CD4-positive, alpha-beta T cell treated with Interleukin-12 subunit alpha and Interleukin-12 subunit beta, for 1 hour (primary cell): ENCODE measurements around the gene FER1L5.

ENCODE experiments used
- DNase-seq: peaks from one replicate; pipeline ENCODE4 v3.0.0-alpha.2; 2020

Gene FER1L5

DNA sequence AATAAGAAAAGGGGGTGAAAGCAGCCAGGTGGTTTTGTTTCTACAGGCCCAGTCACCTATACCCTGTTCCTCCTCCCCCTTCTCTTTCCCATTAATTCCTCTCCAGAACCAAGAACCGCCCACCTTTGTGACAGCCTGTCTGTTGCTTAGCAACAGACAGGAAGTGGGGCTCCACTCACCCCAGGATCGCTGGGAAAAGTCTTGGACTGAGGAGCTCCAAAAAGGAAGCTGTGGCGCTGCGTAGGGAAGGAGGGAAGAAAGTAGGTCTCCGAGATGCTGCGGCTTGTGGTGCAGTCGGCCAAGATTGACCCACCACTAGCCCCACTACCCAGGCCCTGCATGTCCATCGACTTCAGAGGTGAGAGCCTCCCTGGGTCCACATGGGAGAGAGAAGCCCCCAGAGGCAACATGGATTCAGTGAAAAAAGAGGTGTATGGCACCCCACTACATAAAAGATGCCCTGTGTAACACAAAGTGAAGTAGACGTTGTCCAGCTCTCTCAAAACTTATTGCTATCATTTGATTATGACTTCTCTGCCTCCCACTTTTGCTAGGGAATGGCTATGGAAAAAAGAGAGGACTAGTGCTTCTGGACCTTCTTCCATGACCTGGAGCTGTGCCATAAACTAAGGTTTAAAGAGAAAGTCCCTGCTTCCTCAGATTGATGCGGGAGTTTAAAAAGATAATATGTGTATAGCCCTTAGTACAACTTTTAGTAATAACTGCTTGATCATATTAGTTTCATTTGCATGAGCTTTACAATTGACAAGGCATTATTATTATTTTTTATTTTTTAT lies at the start of gene FER1L5:
Gene FER1L5, plus strand, starts transcription at position 201 of the 797 bp plus-strand sequence. Its CDS starts 73 bp downstream, at position 274.
- no peak for DNase-seq

GRCh38 chr2:96594282-96594681 lies 48.3 kb upstream of the FER1L5 start:
- DNase-seq = no peak

DNA sequence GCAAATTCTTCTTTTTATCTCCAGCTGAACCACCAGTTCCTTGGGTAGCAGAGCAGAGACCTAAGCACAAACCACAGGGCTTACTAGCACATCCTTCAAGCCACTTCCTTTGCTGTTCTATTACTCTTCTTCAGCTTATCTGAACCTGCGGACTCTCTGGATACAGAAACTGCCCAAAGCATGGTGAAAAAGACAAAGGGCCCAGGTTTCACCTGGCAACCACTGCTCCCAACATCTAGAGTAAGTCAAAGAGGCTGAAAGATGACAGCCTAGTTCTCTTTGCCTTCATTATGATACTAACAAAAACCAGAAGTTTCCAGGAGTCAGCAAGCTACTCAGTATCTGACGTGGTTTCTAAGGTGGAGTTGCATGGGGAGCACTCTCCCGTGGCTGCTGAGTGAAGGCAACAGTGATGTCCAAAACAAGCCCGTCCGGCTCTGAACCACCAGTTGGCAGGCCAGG lies 47.8 kb upstream of the FER1L5 start:
- DNase-seq = peak; percentile 37

DNA sequence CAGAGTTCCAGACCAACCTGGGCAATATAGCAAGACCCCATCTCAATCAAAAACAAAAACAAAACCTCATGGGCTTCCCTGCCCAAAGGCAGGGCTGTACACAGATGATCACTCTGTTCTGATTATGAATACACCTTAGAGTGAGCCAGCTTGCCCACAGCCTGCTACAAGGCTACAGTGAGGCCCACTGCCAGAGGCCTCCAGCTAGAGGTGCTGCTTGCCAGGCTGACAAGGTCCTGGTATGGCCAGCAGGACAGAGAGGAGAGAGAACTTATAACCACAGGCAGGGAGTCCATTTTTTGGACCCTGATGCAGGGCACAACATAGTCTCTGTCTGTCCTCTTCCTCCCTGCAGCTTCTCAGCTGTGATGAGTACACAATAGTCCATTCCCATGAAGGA lies 46.0 kb upstream of the FER1L5 start:
- DNase-seq = no peak

DNA sequence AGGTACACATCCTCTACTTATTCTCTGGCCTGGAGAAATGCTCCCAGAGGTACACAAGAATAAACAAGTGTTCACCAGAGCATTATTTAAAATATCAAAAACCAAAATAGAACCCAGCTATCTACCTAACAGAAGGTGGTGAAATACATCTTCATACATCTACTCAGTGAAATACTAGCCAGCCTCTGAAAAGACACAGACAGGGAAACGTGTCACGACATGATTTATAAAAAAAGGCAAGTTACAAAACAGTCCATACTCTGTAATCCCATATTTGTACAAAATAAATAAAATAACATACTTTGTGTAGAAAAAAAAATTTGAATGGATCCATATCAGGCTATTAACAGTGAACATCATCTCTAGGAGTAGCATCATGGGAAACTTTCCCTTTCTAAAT lies 42.6 kb upstream of the FER1L5 start:
- no peak for DNase-seq

DNA sequence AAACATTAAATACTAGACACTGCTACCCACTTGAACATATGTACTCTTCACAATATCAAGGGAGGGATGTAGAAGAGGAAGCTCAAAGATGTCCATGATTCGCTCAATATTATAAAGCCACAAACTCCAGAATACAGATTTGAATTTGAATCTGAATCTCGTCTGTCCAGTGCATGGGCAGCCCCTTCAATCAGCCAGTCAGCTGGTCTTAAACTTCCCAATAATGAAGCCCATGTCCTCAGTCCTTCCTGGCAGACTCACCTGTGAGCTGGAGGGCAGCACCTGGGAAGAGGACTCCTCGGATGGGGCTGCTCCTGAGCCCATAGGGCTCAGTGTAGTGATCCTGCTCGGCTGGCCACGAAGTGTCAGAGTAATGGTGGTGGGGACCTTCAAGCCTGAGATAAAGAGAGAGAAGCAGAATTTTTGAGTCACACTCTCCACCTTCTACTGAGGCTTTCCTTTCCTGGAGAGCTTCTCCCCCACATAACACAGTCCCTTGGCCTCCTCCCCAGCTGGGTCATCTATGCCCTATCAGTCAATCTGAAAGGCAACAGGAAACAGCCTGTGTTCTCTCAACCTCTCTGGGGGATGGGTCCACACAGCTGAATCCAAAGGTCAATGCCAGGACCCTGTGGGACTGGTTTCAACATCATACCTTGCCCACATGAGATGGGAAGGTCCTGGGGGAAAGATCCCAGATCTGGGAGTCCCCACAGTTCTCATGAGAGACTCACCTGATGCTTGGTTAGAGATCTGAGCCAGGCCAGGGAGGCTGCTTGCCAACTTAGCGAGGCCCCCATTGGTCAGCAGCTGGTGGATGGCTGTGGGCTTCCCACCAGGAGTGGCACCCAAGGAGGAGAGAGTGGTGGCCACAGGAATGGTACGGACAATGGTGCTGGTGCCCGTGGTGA lies 40.9 kb upstream of the FER1L5 start:
- no peak for DNase-seq

GRCh38 chr2:96602330-96602823 lies 40.2 kb upstream of the FER1L5 start:
- DNase-seq = peak; percentile 7

DNA sequence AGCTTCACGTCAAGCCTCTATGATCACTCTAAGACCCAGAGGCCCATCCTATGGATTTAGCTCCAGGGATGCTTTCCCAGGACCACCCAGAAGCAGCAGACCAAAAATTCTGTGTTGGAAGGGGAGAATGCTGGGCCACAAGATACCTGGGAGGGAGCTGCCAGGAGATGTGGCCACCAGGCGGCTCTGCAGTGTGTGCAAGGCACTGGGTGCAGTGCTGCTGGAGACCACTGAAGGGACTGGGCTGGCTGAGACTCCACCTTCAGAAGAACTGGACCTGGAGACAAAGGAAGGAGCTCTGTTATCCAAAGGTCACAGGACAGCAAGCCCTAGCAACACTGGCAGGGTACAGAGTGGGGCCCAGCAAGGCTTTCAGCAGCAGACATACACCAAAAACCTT lies 38.5 kb upstream of the FER1L5 start:
- DNase-seq = no peak

GRCh38 chr2:96608469-96609455 lies 33.8 kb upstream of the FER1L5 start:
- DNase-seq = no peak

GRCh38 chr2:96616128-96616527 lies 26.4 kb upstream of the FER1L5 start:
- DNase-seq = no peak

DNA sequence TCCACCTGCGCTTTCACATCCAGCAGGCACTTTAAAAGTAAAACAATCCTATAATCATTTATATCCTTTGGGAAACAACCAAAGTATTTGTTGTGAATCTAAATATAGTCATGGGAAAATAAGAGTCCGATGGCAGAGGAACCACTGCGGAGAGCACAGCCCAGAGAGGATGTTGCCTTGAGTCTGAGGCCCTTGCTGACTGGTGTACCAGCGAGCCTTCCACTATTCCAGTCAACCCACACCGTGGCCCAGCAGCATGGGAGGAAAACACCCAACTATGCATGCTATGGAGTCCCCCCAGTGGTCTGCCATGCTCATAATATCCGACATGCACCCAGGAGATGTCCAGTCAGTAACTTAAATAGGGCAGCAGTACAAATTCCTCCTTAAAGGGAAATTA lies 26.0 kb upstream of the FER1L5 start:
- DNase-seq = no peak

DNA sequence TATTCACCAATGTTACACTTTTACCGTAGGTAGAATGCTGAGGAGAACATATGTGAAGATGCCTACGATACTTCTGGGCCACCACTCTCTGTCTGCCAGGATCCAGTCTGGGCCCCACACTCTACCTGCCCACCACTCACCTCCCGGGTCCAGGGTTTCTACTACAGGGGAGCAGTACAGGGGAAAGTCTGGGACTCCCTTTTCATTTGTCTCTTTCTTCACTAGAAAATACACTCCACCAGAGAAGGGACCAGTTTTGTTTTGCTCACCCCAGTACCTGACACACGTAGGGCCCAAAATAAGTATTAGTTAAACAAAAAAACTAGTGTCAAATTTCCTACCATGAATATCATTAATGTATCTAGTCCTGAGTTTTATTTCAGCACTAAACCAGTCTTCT lies 25.6 kb upstream of the FER1L5 start:
- DNase-seq = no peak

GRCh38 chr2:96618596-96619283 lies 23.8 kb upstream of the FER1L5 start:
- DNase-seq = no peak

GRCh38 chr2:96622544-96622943 lies 20.0 kb upstream of the FER1L5 start:
- DNase-seq = no peak

DNA sequence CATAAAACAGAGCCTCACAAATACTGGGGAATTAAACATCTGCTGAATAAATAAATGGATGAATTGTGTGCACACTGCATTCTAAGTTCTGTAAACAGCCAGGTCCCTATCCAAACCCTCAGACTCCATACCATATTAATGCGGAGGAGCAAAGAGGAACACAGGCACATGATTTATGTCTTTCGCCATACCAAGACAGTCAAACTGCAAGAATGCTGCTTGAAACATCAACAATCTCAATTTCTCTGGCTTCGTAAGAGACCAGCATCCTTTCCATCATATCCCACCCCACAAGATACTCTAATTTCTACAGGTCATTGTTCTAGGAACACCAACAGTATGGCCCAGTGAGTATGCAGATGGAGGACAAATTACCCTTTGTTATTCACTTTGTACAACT lies 19.4 kb upstream of the FER1L5 start:
- DNase-seq = no peak

DNA sequence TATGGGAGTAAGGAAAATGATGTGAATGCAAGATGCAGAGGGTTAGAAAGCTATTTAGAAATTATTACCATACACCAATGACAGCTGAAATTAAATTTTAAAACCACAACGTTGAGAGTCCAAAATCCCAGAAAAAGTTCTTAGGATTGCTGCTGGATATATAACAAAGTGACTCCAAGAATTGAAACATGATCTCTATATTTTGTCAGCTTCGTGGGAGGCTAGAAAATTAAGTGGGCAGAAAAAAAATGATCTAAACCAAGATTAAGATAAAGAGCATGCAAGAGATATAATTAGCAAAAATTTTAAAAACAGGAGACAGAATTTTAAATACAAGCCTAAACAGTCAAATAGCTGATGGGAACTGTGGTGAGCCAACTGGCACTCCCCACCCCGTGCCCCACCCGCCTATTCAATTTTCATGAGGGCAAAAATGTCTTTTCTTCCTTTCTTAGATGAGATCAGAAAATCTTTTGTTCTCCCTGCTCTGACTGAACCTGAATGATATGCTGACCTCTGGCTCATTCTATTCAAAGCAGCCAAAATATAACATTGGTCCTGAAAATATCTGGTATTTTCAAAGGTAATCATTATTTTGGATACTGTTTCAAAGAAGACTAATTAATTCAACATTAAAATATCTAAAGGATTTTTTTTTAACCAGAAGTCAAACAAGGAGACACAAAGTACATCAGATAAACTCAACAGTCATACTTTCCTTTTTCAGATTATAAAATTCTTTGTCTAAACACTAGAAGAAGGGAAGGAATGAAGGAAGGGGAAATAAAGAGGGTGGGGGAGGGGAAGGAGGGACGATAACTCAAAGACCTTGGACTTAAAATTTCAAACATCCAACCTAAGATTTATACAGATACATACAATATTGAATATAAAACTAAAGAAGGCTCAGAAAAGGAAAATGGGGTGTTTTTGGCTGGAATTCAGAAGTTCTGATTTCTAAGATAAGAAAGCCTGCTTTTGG lies 16.7 kb upstream of the FER1L5 start:
- no peak for DNase-seq

GRCh38 chr2:96626553-96626942 lies 16.0 kb upstream of the FER1L5 start:
- DNase-seq = no peak

GRCh38 chr2:96631804-96632435 lies 10.6 kb upstream of the FER1L5 start:
- no peak for DNase-seq

GRCh38 chr2:96633641-96634040 lies 8.9 kb upstream of the FER1L5 start:
- DNase-seq = no peak

GRCh38 chr2:96636551-96637171 lies 5.9 kb upstream of the FER1L5 start:
- DNase-seq = no peak
